ENCODE data around the gene MRPS9. TPM values are rescaled to one million over a fixed set of nuclear protein-coding genes. Genes with fewer than 3 reads are reported as not detected.

Gene MRPS9
- total and polyA plus RNA-seq, 9 of the 15 experiments (the other 6 are each of a cell fraction or from before 2014, with no cell fraction given): 46.2 to 143 (median 65.6) TPM

GRCh38 chr2:105134081-105134480 lies 96.2 kb downstream of the MRPS9 start:
- intact Hi-C loops (cut with micrococcal nuclease): no loop called here
- Histone ChIP-seq H2AFZ (ENCODE audit: low read depth, low read length) (no peak overlapping the region), H3K27me3 (ENCODE audit: control insufficient read depth in 2 of 2, insufficient read depth in 2 of 2, low read length in 2 of 2) (peaks cover 16 to 24% of the 10 kb centered on the region in 2 experiments; a peak in 4 of 5 replicates), H3K36me3 (ENCODE audit: control insufficient read depth, insufficient read depth, low read length) (no peaks in the 10 kb centered on the region), H3K9me3 (replicated peaks; ENCODE audit: control insufficient read depth, insufficient read depth, low read depth, low read length) (no peaks in the 10 kb centered on the region), H3K4me3 (no peak overlapping the region), H3K4me1 (replicated peaks in 1 of 2; ENCODE audit: control insufficient read depth in 2 of 2, insufficient read depth in 2 of 2, low read length in 2 of 2) (no peaks in the 10 kb centered on the region), H4K20me1 (replicated peaks; ENCODE audit: control insufficient read depth, insufficient read depth, low read length) (no peaks in the 10 kb centered on the region), H3K79me2 (ENCODE audit: control insufficient read depth, insufficient read depth, low read length) (no peaks in the 10 kb centered on the region), H3K9me1 (ENCODE audit: control insufficient read depth, insufficient read depth, low read length) (peaks cover 3% of the 10 kb centered on the region), H3K27ac (ENCODE audit: extremely low read depth, low read depth, low read length) (no peak overlapping the region), H3K9ac (ENCODE audit: insufficient read depth in 1 of 2, low read depth in 2 of 2, low read length in 2 of 2) (no peak overlapping the region), H3K4me2 (ENCODE audit: insufficient read depth, low read length) (no peak overlapping the region)
- ChIA-PET CTCF (ENCODE audit: low intra/inter-chr PET ratio) (no interaction called here), POLR2A (no interaction called here)
- FAIRE-seq: no peak
- BruUV-seq (replicated peaks): no TSS peak
- TF ChIP-seq SMARCC2 (IDR thresholded peaks at IDR 0.05; ENCODE audit: low read depth) (no peak), GTF3C2 (IDR thresholded peaks at IDR 0.05; ENCODE audit: borderline replicate concordance, extremely low read depth, insufficient read length) (no peak), ZNF79 (CRISPR knock-in tag; IDR thresholded peaks at IDR 0.05; ENCODE audit: low read depth) (no peak)
- WGBS (ENCODE audit: insufficient coverage, low coverage, missing lambda C conversion rate): 2% methylated on average over 3 of the region's 3 CpGs
- no peak for DNase-seq (ENCODE audit: extremely low read depth in 1 of 4, low spot score in 3 of 4)
- in situ Hi-C loops (cut with MboI): no loop called here
- ATAC-seq: no peak

All from K562 (cell line).